ENCODE results near the gene ARHGEF17.

ARHGEF17 gene

DNA sequence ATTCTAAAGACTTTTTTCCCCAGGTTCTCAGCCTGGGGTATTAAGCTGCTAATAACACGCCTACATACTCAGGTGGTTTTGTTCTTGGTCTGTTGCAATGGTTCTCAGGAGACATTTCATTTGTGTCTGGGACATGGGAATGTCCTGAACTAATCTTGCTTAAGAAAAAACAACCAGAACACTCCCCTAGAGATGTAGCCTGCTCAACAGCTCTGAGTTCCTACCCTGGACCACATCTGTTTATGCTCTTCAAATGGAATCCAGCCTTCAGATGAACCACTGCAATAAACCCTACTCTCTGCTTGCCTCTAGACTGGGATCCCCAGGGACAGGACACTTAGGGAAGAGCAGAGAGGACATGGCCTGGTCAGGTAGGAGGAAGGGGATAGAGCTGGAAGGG lies 98.1 kb downstream of the ARHGEF17 start:
- no peak for DNase-seq (ENCODE audit: low read depth in 2 of 2)

DNA sequence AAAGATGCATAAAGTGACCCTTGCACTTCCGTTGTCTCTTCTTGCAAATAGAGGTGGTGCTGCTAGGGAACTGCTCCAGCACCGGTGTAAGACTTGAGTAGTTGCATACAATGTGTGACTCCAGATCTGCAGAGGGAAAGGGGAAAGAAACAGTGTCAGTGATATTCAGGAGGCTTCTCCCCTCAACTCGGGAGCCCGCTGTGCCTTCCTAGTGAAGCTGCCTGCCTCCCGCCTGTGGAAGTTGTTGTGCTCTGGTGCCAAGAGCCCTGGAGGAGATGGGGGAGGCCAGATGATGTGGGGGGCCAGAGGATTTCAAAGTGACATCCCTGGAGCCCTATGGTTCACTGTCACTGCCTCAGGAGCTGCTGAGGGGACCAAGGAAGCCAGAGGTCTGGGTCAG lies 98.5 kb downstream of the ARHGEF17 start:
- no peak for DNase-seq (ENCODE audit: low read depth in 2 of 2)

DNA sequence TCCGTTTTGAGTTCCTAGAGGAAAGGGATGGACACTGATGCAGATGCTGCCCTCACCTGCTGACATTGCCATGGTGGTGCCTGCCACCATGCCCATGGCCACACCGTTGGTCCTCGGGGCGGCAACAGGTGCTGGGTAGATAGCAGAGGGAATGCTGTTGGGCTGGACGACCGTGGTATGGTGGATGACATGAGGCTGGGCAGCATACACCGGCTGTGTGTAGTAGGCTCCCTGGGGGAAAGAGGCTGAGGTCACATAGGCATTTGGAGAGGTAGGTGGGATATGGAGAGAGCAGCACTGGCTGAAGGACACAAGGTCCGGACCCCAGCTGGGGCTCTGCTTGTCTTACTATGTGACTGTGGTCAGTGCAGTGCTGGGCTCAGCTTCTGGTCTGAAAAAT lies 101.4 kb downstream of the ARHGEF17 start:
- no peak for DNase-seq (ENCODE audit: low read depth in 2 of 2)

DNA sequence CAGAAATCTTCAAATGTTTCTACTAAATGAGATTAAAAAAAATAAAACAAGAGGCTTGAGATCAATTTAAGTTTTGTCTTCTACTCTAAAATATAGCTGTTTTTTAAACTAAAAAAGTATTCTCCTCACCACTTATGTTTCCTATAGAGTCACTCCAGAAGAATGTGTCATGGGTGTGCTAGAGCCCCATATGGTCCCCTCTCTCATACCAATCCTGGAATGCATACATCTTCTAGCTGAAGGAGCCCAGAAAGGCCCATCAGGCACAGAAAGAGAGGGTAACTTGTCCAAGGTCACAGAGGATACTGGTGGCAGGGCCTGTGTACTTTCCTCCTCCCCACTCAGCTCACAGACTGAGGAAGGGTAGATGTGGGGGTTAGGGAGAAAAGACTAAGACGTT lies 102.6 kb downstream of the ARHGEF17 start:
- DNase-seq (ENCODE audit: low read depth in 2 of 2): no peak

DNA sequence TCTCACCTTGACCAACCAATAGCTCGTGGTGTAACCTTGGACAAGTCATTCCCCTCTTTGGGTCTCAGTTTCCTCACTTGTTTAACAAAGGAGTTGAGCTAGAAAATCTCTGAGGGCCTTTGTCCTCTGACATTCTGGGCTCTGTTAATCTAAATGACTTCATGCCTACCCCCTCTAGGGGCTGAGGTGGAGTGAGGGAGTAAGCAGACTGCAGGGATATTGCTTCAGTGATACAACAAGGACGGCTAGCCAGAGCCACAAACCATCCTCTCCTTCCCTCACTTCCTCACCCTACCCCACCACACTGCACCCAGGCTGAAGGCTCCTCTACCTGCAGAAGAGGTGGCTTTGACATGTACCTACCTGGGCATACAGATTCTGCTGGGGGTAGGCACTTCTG lies 103.0 kb downstream of the ARHGEF17 start:
- DNase-seq (ENCODE audit: low read depth in 2 of 2): no peak

DNA sequence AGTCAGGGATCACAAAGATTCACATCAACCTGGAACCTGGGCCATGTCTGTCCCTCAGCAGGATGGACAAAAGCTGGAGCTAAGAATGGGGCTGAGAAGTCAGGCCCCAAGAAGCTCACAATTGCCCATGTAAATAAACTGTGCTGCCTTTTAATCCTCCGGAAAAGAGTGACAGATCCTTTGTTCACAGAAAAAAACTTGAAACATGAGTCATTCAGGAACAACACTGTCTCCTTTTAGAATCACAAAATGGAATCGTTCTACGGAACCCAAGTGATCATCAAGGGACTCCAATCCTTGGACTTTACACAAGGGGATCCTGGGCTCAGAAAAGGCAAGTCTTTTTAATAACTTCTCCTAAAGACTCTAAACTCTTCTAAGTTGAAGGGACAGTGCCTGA lies 104.2 kb downstream of the ARHGEF17 start:
- no peak for DNase-seq (ENCODE audit: low read depth in 2 of 2)

DNA sequence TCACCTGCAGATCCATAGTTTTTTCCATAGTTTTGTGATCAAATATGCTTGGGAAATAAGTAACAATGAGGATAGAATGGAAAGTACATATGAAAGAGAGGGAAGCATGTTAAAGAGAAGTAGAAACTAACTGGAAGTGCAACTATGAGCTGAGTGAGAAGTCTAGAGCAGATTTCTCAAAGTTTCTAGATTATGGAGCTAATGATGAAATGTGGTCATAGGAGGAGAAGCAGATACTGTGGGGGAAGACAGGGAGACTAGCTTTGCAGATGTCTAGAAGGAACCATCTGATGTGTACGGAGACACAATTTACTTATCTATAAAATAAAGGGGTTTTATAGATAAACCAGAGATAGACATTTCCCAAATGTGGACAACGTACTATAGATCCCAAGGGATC lies 105.2 kb downstream of the ARHGEF17 start:
- no peak for DNase-seq (ENCODE audit: low read depth in 2 of 2)

DNA sequence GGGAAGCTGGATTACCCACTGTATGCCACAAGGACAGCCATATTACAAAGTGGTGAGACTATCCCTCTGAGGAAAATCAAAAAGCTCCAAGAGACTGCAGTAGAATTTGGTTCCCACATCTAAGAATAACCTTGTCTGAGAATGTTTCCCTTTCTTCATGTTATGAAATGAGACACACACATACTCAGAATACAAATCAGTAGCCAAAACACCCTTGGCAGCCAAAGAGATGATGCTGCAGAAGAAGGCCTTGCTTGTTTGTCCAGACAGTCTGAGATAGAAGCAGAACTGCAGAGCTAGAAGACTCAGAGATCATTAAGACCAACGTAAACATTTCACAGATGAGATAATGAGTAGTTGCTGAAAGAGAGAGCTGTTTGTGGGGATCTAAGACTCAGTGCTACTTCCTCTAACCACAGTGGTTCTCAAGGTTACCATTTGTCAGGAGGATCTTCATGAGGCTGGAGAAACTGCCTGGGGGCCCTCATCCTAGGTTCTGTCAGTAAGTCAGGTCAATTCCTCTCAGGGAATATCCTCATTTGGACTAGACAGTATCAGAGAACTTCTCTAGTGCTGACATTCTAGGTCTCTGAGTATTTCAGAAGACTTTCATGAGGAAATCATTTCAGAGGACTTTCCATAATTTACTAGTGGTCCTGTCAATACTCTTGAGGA lies 107.0 kb downstream of the ARHGEF17 start:
- DNase-seq (ENCODE audit: low read depth in 2 of 2): no peak

DNA sequence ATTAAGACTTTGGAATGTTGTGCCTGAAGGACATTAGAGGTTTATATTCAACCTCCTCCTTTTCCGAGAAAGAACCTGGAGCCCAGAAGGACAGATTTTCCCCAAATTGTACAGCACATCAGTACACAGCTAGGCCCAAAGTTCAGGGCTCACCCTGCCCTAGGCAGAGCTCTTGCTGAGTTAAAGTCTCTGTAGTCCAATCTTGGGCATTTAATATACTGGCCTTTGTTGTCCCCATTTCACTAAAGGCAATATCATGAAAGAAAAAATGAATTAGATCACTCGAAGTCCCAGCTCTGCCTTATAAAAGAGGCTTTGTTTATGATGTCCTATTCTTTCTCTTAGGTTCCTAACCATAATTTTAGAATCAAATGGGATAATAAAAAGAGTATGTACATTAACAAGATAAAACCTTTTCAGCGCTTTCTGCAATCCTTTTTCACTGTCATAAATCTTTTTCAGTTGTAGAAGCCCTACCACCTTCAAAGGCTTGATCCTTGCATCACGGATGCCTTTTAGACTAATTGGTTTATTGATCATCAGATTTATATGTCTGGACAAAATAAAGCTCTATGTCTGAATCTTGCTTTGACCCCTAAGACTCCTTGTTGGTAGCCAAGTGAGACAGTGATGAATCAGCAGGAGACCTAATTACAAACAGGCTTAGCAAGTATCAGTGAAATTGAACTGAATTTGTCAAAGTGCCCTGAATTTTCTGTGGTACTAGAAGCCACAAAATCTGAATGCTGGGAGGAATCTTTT lies 108.0 kb downstream of the ARHGEF17 start:
- DNase-seq (ENCODE audit: low read depth in 2 of 2): no peak

DNA sequence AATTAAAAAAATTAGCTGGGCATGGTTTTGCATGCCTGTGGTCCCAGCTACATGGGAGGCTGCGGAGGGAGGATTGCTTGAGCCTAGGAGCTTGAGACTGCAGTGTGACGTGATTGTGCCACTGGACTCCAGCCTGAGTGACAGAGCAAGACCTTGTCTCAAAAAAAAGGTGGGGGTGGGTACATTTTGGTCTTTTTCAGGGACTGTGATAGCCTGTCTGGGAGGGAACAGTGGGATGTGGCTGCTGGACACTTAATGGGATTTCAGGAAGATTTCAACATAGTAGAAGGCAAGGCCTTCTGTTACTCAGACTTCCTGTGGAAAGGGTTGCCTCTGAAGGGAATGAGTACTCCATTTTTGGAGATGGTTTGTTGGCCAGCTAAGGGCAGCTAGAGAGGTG lies 108.7 kb downstream of the ARHGEF17 start:
- DNase-seq (ENCODE audit: low read depth in 2 of 2): no peak
